ENCODE data around the gene MAN2A2. TPM values are rescaled to one million over a fixed set of nuclear protein-coding genes. Genes with fewer than 3 reads are reported as not detected.
"Not testable (repeated sequence)": the region's sequence is repeated elsewhere in the genome, so short reads cannot be mapped to it uniquely, and the experiment has no call there.

The MAN2A2 gene
- total RNA-seq, 1 donor from 2014 or later: 70.0 TPM

DNA sequence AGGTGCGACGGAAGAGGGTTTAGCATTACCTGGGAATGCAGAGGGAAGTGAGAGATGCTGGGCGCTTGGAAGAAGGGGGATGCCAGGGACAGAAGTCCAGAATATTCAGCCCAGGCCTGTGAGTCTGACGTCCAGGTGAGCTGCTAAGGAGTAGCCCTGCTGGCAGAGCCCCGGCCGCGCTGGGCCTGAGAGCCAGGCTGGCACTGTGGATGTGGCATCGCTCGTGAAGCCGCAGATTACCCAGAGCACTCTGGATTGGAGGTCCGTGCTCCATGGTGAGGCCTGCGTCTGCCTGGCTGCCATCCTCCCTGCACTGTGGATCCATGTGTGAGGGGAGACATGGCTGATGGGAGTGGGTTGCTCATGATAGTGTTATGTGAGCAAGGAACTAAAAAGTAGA is 14.5 kb downstream of the MAN2A2 start:
- no peak for DNase-seq (ENCODE audit: extremely low spot score, unreplicated experiment)
- no peaks in the 10 kb centered on the region for H3K27me3 Mint-ChIP-seq (ENCODE audit: unreplicated experiment)
- peaks cover 42% of the 10 kb centered on the region for H3K36me3 Mint-ChIP-seq (ENCODE audit: unreplicated experiment)
- no peaks in the 10 kb centered on the region for H3K4me1 Mint-ChIP-seq (ENCODE audit: unreplicated experiment)
- TF ChIP-seq, protein P1, sequence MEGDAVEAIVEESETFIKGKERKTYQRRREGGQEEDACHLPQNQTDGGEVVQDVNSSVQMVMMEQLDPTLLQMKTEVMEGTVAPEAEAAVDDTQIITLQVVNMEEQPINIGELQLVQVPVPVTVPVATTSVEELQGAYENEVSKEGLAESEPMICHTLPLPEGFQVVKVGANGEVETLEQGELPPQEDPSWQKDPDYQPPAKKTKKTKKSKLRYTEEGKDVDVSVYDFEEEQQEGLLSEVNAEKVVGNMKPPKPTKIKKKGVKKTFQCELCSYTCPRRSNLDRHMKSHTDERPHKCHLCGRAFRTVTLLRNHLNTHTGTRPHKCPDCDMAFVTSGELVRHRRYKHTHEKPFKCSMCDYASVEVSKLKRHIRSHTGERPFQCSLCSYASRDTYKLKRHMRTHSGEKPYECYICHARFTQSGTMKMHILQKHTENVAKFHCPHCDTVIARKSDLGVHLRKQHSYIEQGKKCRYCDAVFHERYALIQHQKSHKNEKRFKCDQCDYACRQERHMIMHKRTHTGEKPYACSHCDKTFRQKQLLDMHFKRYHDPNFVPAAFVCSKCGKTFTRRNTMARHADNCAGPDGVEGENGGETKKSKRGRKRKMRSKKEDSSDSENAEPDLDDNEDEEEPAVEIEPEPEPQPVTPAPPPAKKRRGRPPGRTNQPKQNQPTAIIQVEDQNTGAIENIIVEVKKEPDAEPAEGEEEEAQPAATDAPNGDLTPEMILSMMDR (IDR thresholded peaks at IDR 0.05): no peak
- H3K27ac Mint-ChIP-seq (ENCODE audit: unreplicated experiment): no peak overlapping the region
- no peaks in the 10 kb centered on the region for H3K9me3 Mint-ChIP-seq (ENCODE audit: unreplicated experiment)
- H3K4me3 Mint-ChIP-seq (ENCODE audit: unreplicated experiment): no peak overlapping the region

- Mint-ChIP-seq H3K27me3 (ENCODE audit: unreplicated experiment) (no peaks in the 10 kb centered on the region), H3K27ac (ENCODE audit: unreplicated experiment) (no peak overlapping the region), H3K36me3 (ENCODE audit: unreplicated experiment) (peaks cover 42% of the 10 kb centered on the region), H3K4me1 (ENCODE audit: unreplicated experiment) (no peaks in the 10 kb centered on the region), H3K9me3 (ENCODE audit: unreplicated experiment) (no peaks in the 10 kb centered on the region), H3K4me3 (ENCODE audit: unreplicated experiment) (no peak overlapping the region)
- TF ChIP-seq, protein P1 (IDR thresholded peaks at IDR 0.05): no peak
- DNase-seq (ENCODE audit: extremely low spot score, unreplicated experiment): no peak
These were observed 15.1 kb downstream of the MAN2A2 start for GRCh38 chr15:90918034-90918788.

GRCh38 chr15:90918835-90919234 is 15.7 kb downstream of the MAN2A2 start:
- H3K9me3 Mint-ChIP-seq (ENCODE audit: unreplicated experiment): no peaks in the 10 kb centered on the region
- no peak overlapping the region for H3K4me3 Mint-ChIP-seq (ENCODE audit: unreplicated experiment)
- H3K27ac Mint-ChIP-seq (ENCODE audit: unreplicated experiment): no peak overlapping the region
- no peaks in the 10 kb centered on the region for H3K27me3 Mint-ChIP-seq (ENCODE audit: unreplicated experiment)
- H3K4me1 Mint-ChIP-seq (ENCODE audit: unreplicated experiment): no peaks in the 10 kb centered on the region
- TF ChIP-seq, protein P1 (IDR thresholded peaks at IDR 0.05): no peak
- DNase-seq (ENCODE audit: extremely low spot score, unreplicated experiment): no peak
- peaks cover 41% of the 10 kb centered on the region for H3K36me3 Mint-ChIP-seq (ENCODE audit: unreplicated experiment)

DNA sequence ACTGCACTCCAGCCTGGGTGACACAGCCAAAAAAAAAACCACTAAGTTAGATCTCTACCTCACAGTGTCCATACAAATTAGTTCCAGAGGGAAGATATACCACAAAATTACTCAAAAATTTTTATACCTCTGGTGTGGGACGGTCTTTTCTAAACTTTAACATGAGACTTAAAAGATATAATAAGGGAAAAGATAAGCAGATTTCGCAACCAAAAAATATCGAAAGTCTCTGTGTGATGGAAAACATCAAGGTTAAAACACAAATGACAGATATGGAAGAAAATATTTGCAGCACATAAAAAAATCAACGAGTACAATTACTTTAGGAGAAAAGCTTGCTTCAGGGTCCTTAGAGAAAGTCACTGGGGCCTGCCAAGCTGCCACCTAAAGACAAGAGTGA is 18.8 kb downstream of the MAN2A2 start:
- H3K9me3 Mint-ChIP-seq (ENCODE audit: unreplicated experiment): no peaks in the 10 kb centered on the region
- DNase-seq (ENCODE audit: extremely low spot score, unreplicated experiment): no peak
- H3K4me3 Mint-ChIP-seq (ENCODE audit: unreplicated experiment): no peak overlapping the region

DNA sequence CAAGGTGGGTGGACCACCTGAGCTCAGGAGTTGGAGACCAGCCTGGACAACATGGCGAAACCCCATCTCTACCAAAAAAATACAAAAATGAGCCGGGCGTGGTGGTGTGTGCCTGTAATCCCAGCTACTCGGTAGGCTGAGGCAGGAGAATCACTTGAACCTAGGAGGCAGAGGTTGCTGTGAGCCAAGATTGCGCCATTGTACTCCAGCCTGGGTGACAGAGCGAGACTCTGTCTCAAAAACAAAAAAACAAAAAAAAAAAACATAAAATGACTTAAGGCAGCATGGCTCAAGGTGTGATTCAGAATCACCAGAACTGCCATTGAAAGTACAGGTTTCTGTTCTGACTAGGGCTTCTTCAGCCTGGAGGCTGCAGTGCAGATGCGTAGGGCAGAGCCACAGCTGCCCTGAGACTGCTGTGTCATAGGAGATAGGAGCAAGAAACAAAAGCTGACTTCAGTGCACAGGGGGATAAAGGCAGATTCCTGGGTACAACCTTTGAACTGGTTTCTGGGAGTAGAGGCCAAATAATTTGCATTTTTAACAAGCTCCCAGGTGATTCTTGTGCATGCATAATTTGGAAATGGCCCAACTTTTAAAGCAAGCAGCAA is 19.7 kb downstream of the MAN2A2 start:
- Mint-ChIP-seq H3K36me3 (ENCODE audit: unreplicated experiment) (peaks cover 19% of the 10 kb centered on the region), H3K27ac (ENCODE audit: unreplicated experiment) (peak overlapping the region; percentile 47)
- DNase-seq (ENCODE audit: extremely low spot score, unreplicated experiment); H3K4me3 Mint-ChIP-seq (ENCODE audit: unreplicated experiment); H3K27me3 Mint-ChIP-seq (ENCODE audit: unreplicated experiment); H3K9me3 Mint-ChIP-seq (ENCODE audit: unreplicated experiment); H3K4me1 Mint-ChIP-seq (ENCODE audit: unreplicated experiment): not testable (repeated sequence)

More for the DNA sequence above, 18.8 kb downstream of the MAN2A2 start:
- H3K4me1 Mint-ChIP-seq (ENCODE audit: unreplicated experiment): no peaks in the 10 kb centered on the region
- H3K27ac Mint-ChIP-seq (ENCODE audit: unreplicated experiment): no peak overlapping the region
- H3K27me3 Mint-ChIP-seq (ENCODE audit: unreplicated experiment): no peaks in the 10 kb centered on the region
- TF ChIP-seq, protein P1 (IDR thresholded peaks at IDR 0.05): no peak
- peaks cover 23% of the 10 kb centered on the region for H3K36me3 Mint-ChIP-seq (ENCODE audit: unreplicated experiment)

Measured in osteocyte (in vitro differentiated cells).